ENCODE measurements around the gene THOC5. TPM values are rescaled to one million over a fixed set of nuclear protein-coding genes. Genes with fewer than 3 reads are reported as not detected.

The THOC5 gene
- total and polyA plus RNA-seq, 2 experiments from 2014 or later: 24.6 to 53.4 TPM

GRCh38 chr22:29483254-29483653, 70.3 kb downstream of the THOC5 start:
- H3F3A ChIP-seq (replicated peaks; ENCODE audit: low read depth): peaks cover 7% of the 10 kb centered on the region; the same call in 1 of the 2 replicates
- no peak overlapping the region for H3K4me2 ChIP-seq
- no peak for TF ChIP-seq ZNF462 (CRISPR knock-in tag; IDR thresholded peaks at IDR 0.05)
- TF ChIP-seq EZH2phosphoT487 (IDR thresholded peaks at IDR 0.05; ENCODE audit: unreplicated experiment): no peak
- peak in 1 of 2 experiments; percentile 13; a peak in 1 of 4 replicates for TF ChIP-seq CTCF (conservative IDR thresholded peaks at IDR 0.05; ENCODE audit: low read depth in 2 of 2)
- no peak for TF ChIP-seq REST (IDR thresholded peaks at IDR 0.05; ENCODE audit: unreplicated experiment)
- no peak overlapping the region for H3K27ac ChIP-seq (ENCODE audit: low read depth)
- peaks cover 8% of the 10 kb centered on the region; the same call in 1 of the 2 replicates for H3K36me3 ChIP-seq (ENCODE audit: insufficient read depth)
- no peak for DNase-seq (ENCODE audit: low spot score)
- no peaks in the 10 kb centered on the region; the same call in 1 of the 2 replicates for H4K20me1 ChIP-seq (replicated peaks; ENCODE audit: insufficient read depth)
- Mint-ChIP-seq H3K27me3 (ENCODE audit: insufficient read depth, low read depth, poor library complexity) (peaks cover 42% of the 10 kb centered on the region), H3K4me1 (peaks cover 30% of the 10 kb centered on the region), H3K4me3 (no peak overlapping the region), H3K27ac (no peak overlapping the region), H3K36me3 (ENCODE audit: low read depth) (peaks cover 21% of the 10 kb centered on the region), H3K9me3 (peaks cover 10% of the 10 kb centered on the region; the same call in 2 of the 3 replicates)
- peaks cover 44% of the 10 kb centered on the region for H3K27me3 ChIP-seq (ENCODE audit: insufficient read depth)
- ATAC-seq: no peak
- no peaks in the 10 kb centered on the region for H3K79me2 ChIP-seq (replicated peaks; ENCODE audit: insufficient read depth)
- peaks cover 20% of the 10 kb centered on the region for H3K4me1 ChIP-seq (ENCODE audit: insufficient read depth)
- H3K4me3 ChIP-seq: no peak overlapping the region
- H2AFZ ChIP-seq: no peak overlapping the region
- H3K9me2 ChIP-seq (ENCODE audit: insufficient read depth): no peaks in the 10 kb centered on the region
